ENCODE results near the gene RANBP1.

DNA sequence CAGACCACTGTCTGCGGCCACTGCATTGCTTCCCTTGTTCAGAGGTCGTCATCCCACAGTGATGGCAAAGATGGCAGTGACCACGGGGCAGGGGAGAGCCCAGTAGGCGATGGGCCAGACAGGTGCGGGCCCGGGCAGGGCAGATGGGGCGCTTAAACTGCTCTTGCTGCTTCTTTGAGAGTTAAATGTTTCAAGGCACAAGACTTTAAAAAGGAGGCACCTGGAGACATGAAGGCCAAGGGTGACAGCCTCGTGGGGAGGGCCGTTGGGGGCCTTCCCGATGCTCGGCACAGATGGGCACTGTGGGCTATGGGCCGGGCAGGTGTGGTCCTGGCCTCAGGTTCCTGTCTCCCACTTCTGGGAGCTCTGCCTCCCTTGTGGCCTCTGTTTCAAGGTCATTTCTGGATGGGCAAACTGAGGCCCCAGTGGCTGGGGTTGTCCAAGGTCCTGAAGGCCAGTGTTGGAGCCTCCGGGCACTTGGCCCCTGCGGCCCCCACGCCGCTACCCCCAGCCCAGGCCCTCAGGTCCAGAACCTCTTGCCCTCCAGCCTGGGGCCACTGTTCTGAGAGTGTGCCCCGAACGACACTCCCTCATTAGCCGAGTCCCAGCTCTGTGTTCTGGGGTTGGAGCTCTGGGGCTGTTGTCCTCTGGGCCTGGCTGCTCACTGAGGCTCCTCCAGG is 51.9 kb downstream of the RANBP1 start:
- TF ChIP-seq CTCF (IDR thresholded peaks at IDR 0.05 in 2 of 3, conservative IDR thresholded peaks at IDR 0.05 in 1 of 3; ENCODE audit: insufficient read depth in 2 of 3, low read depth in 1 of 3, low read length in 3 of 3) (no peak), IFI16 (CRISPR knock-in tag; IDR thresholded peaks at IDR 0.05) (no peak), CEBPB (tag; IDR thresholded peaks at IDR 0.05) (no peak), DDX20 (tag; IDR thresholded peaks at IDR 0.05; ENCODE audit: low read depth) (no peak), ZNF121 (CRISPR knock-in tag; conservative IDR thresholded peaks at IDR 0.05) (no peak), SMARCA5 (IDR thresholded peaks at IDR 0.05) (no peak), MAZ (CRISPR knock-in tag; conservative IDR thresholded peaks at IDR 0.05 in 1 of 2, IDR thresholded peaks at IDR 0.05 in 1 of 2) (no peak), HNRNPUL1 (IDR thresholded peaks at IDR 0.05; ENCODE audit: low read length) (no peak), GABPA (tag; conservative IDR thresholded peaks at IDR 0.05; ENCODE audit: low read depth) (no peak), MTA3 (IDR thresholded peaks at IDR 0.05; ENCODE audit: borderline replicate concordance) (no peak), NR1H2 (CRISPR knock-in tag; IDR thresholded peaks at IDR 0.05) (no peak), POLR2B (IDR thresholded peaks at IDR 0.05; ENCODE audit: low read depth, partially characterized antibody) (no peak), ZFX (CRISPR knock-in tag; IDR thresholded peaks at IDR 0.05) (no peak), KLF10 (CRISPR knock-in tag; IDR thresholded peaks at IDR 0.05) (no peak)

Data from K562 (cell line).